Activated gamma-delta T cell (primary cell): ENCODE measurements around the gene SLITRK1.

Experiments used
- DNase-seq: peaks from one replicate; lab custom pipeline; 2025; lab: John Stamatoyannopoulos, UW
- total RNA-seq, 2 donors: gene quantifications; one replicate each; lab custom pipeline; 2026; lab: John Stamatoyannopoulos, UW

SLITRK1 gene
- total RNA-seq = 0 reads per million in 2 donors

DNA sequence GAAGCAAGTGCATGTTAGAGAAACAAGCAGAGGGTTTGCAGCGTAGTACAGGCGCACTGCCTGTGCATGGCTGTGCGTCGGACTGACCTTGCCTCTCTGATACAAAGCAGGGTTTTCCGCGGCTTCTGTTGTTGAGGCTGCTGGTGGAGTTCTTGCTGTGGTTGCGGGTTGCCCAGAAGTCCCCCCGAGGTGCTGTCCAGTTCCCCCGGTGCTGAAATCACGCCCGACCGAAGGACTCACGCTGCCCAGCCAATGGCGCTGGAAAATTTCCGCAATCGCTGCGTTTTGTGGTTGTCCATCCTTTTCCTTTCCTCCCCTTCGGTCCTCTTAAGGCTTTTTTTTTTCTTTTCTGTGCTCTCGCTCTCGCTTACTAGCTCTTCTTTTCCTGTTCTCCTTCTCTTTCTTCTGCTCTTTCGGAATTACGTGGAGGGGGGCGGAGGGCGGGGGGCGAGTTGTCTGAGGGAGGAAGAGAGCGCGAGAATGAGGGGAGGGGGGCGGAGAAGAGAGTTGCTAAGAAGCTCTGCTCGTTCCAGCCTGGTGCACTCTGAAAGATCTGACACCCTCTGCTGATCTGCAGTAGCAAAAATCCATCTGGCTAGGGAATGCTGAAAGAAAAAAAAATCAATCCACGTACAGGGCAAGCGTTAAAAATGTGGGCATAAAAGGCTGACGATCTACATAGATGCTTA lies at the start of gene SLITRK1:
Gene SLITRK1, minus strand, starts transcription at position 558 of the 689 bp plus-strand sequence. CDS start 967 bp downstream, outside the sequence.
- DNase-seq = no peak

- DNase-seq = no peak
Measured at GRCh38 chr13:83929157-83929556, 46.9 kb upstream of the SLITRK1 start.

DNA sequence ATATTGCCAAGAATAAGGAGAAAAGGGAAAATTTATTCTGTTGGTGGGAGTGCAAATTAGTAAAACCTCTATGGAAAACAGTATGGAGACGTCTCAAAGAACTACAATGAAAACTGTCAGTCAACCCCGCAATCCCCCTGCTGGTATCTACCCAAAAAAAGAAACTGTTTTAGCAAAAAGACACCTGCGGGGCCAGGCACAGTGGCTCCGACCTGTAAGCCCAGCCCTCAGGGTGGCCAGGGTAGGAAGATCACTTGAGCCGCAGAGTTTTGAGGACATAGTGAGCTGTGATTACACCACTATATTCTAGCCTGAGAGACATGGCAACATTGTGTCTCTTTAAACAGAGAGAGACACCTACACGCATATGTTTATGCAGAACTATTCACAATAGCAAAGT lies 37.5 kb upstream of the SLITRK1 start:
- DNase-seq = no peak

DNA sequence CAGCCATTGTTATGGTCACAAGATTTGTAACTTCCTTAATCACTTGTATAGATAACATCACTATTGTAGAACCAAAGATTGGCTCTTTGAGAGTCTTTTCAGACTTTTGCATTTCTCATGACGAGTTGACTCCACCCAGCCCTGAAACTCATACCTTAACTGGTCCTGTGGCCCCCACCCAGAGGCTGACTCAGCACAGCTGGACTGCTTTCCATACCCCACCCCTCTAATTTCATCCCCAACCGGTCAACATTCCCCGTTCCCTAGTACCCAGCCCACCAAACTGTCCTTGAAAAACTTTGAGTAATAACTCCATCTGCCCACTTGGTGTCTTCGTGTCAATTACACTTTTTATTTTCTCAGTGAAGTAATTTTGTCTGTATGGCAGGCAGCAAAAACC lies 32.1 kb upstream of the SLITRK1 start:
- no peak for DNase-seq

DNA sequence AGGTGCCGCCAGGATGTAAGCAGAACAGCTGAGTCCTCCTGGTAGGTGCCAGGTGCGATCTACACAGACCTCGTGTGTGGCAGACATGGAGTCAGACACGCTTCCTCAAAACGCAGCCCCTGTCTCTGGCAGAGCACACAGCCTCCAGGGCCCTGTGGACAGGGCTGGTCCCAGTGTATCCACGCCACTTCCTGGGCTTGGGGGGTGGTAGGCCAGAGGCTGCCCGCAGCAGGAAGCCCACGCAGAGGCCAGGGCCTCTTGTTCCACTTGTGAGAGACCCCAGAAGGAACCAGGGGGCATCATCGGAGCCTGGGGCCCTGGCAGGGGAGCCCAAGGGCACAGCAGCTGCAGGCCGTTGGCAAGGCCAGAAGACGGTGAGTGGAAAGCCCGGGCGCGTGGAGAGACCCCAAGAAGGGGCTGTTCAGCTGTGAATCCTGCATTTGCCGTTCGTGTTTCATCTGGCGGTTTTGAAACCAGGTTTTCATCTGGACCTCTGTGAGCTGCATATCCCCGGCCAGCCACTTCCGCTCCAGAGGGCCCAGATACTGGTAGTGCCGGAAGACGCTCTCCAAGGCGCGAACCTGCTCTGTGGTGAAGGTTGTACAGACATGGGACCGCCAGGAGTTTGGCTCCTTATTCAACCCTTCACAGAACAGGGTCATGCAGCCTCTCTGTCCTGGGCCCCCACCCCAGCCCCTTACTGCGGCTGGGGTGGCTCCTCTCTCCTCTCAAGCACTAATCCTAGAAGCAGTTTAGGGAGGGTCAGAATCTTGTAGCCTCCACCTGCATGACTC lies 25.1 kb upstream of the SLITRK1 start:
- DNase-seq = no peak

GRCh38 chr13:83906240-83906820 lies 24.1 kb upstream of the SLITRK1 start:
- no peak for DNase-seq

DNA sequence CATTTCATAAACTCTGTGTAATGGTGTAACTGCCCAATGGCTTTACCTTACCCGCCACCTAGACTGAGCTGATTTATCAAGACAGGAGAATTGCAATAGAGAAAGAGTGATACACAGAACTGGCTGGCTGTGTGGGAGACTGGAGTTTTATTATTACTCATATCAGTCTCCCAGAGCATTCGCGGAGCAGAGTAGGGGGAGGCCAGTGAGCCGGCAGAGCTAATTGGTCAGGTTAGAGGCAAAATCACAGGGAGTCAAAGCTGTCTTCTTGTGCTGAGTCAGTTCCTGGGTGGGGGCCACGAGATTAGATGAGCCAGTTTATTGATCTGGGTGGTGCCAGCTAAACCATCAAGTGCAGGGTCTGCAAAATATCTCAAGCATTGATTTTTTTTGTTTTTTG lies 23.4 kb upstream of the SLITRK1 start:
- DNase-seq = no peak

DNA sequence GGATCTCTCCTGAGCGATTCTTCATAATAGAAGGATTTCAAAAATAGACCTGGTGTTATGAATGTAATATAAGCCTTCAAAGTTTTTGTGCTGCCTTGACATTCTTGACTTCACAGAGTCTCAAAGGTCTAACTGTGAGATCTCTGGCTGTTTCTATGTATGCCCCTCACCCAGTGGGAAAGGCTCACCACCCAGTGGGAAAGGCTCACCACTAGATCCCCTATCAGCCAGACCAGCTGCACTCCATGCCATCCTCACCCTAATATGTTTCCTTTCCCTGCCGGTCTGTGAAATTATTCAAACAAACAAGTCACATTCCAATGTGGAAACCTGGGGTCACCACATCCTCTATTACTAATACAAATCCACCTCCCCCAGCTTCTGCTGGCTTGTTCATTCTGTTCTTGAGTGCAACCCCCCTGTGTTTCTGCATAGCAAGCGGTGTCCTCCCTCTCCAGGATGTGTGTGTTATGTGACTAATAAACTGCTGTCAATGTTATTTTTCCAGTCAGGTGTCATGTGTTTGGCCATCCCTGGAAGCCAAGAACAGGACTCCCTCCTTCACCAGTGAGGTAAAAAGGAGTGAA lies 13.8 kb upstream of the SLITRK1 start:
- DNase-seq = no peak

DNA sequence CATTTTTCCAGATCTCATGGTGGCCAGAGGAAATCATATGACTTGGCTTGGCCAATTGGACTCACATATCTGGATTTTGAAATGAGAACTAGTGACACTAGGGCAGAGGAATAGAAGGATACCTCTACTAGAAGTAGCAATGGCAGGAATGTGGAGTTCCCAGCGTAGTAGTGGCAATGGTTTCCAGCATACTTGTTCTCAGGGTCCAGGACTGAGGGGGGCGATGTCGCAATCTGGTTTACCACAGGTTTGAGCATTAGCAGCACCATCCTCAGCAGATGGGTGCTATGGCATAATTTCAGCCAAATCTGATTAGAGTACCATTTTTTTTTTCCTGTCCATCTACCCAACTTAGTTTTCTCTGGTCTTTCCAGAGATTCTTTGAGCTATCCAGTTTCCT lies 8.1 kb upstream of the SLITRK1 start:
- DNase-seq = no peak

- no peak for DNase-seq
Measured at GRCh38 chr13:83884141-83884540, 1.9 kb upstream of the SLITRK1 start.

GRCh38 chr13:83883061-83883523 lies 818 bp upstream of the SLITRK1 start:
- no peak for DNase-seq

- no peak for DNase-seq
Measured at GRCh38 chr13:83882606-83882959, 309 bp upstream of the SLITRK1 start.

DNA sequence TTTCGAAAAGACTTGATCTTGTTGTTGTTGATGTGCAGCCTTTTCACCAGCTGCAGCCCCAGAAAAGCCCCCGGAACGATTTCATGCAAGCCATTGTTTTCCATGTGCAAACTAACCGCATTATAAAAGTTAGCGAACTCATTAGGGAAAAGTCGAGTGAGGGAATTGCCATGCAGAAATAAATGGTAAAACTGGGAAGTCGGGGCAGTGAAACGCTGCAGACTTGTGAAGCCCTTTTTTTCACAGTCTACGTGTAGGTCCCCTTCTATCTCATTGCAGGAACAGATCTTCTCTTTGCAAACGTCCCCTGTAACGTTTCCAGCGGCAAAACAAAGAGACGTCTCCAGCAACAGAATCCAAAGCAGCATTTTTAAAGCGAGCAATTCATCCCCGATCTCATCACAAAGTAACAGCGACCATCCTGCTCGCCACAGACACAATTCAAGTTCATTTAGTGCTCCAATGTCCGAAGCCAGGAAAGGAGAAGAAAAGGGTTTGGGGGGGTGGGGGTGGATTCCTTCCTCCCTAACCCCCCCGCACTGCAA lies 1.1 kb downstream of the SLITRK1 start:
- DNase-seq = no peak

- no peak for DNase-seq
Measured at GRCh38 chr13:83880275-83881139, 1.8 kb downstream of the SLITRK1 start.

DNA sequence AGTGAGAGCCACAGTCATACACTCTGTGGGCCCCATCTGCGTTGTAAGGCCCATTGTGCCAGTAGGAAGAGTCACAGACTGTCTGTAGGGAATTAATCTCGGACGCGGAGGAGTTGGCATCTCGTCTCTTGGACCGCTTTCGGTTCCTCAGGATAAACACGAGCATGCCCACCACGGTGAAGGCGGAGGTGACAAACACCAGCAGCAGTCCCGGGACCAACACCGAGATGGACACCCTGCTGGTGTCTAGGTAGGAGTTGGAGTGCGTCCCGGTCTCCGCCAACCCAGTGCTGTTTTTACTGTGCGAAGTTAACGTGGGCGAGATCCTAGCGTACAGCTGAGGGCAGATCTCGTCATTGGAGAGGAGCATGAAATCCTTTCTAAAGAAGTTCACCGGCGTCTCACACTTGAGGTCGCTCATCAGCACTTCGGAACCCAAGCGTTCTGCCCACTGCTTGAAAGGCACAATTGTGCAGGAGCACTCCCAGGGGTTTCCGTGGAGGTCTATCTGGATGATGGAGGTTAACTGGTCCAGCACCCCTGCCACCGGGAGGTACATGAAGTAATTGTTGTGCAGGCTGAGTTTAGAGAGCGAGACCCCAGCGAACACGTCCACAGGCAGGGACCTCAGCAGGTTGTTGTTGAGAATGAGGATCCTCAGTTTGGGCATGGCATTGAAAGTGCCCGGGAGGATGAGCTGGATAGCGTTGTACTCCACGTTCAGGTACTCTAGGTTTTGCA lies 2.7 kb downstream of the SLITRK1 start:
- DNase-seq = no peak

- DNase-seq = no peak
Measured at GRCh38 chr13:83878691-83879430, 3.4 kb downstream of the SLITRK1 start.

DNA sequence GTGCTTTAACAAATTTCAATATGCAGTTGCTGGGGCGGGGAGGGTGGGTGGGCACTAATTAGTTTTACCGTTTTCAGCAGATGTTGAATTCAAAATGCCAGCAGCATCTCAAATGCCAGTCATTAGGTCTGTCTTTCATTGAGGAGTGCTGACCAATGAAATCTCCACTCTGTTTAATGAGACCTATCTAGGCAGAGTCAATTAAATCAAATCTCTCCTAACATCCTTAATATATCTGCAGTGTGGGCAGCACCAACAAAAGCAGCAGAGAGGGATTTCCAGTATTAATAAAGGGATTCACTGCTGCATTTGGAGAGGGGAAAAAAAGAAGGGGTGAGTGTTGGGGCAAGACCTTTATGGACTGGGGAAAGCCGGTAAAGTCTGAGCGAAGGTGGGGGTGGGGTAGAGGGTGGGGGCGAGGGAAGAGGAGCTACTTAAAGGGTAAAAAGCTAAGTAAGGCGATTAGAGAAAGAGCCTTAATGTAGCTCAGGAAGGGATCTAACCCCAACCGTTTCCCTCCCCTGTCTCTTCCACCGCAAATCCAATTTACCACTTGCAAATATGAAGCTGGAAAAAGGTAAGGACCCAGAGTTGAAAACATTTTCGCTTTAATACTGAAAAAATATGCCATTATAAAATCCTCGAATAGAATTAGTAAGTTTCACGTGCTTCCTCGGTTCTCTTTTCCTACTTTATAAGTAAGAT lies 4.5 kb downstream of the SLITRK1 start:
- DNase-seq = no peak

DNA sequence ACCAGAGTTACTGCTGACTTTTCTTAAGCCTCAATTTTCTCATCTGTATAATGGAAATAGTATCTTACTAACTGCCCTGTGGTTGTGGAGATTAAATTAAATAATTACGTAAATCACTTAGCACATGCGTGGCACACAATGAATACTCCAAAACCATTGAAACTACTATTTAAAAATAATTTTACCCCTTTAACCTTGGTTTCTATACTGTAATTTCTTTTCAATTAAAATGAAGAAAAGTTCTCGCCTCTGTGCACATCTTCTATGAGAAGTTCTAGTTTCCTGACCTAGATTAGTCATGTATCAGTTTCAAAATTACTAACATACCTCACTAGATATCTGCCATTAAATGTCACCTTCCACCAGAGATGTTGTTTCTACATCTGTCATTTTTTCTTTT lies 5.7 kb downstream of the SLITRK1 start:
- DNase-seq = no peak

GRCh38 chr13:83867708-83868107 lies 14.6 kb downstream of the SLITRK1 start:
- no peak for DNase-seq
